Endothelial cell of umbilical vein (primary cell): Measurements from ENCODE around the gene NEXN. TPM values are rescaled to one million over a fixed set of nuclear protein-coding genes. Genes with fewer than 3 reads are reported as not detected.

ENCODE experiments used
- BruUV-seq: library from RNA; stranded (reverse); fragments of 400-500 nt; replicated peaks from 2 replicates; lab custom pipeline; 2021; lab: Mats Ljungman, UMichigan
- CTCF ChIA-PET: fragments of 300-600, 350-600 bp; sonication (Branson Sonifier 250); formaldehyde crosslinking; loops from one replicate; lab custom pipeline; 2021; ENCODE audit warnings: antibody characterized with exemption, inconsistent platforms; lab: Charles Lee
- POLR2A ChIA-PET: fragments of 300-600, 350-600 bp; sonication (Branson Sonifier 250); formaldehyde crosslinking; loops from one replicate; lab custom pipeline; 2021; ENCODE audit warnings: antibody characterized with exemption, inconsistent platforms; lab: Charles Lee
- DNase-seq: peaks from one replicate; pipeline ENCODE4 v3.0.0-alpha.2; 2011; ENCODE audit warnings: low read depth, low spot score
- FAIRE-seq: peaks from 2 replicates; lab custom pipeline; 2011; peaks lifted over from hg19 to GRCh38; lab: Jason Lieb, UNC
- H2AFZ ChIP-seq: 2 replicates; pipeline ENCODE4 v1.6.0; 2012; ENCODE audit warnings: low read depth, low read length, control low read depth, inconsistent platforms
- H3K27ac ChIP-seq: 2 replicates; pipeline ENCODE4 v1.5.1; 2011; ENCODE audit warnings: low read depth, mild to moderate bottlenecking, control low read depth, low read length, moderate library complexity; ENCODE audit not compliant: insufficient read depth
- H3K27me3 ChIP-seq, 2 experiments: 2 replicates each; pipeline versions ENCODE4 v1.6.0 to v1.6.1; 2011; ENCODE audit warnings: low read length in 2 of 2, mixed read lengths in 1 of 2; ENCODE audit not compliant: control insufficient read depth in 2 of 2, insufficient read depth in 2 of 2
- H3K36me3 ChIP-seq, 2 experiments: 2 replicates in 1 of 2; 3 replicates in 1 of 2; pipeline ENCODE4 v1.5.1; 2011; ENCODE audit warnings: low read length in 2 of 2, mild to moderate bottlenecking in 1 of 2, moderate library complexity in 1 of 2; ENCODE audit not compliant: control insufficient read depth in 2 of 2, insufficient read depth in 2 of 2; ENCODE audit errors: extremely low read depth in 1 of 2
- H3K4me1 ChIP-seq: 3 replicates; pipeline ENCODE4 v1.5.1; 2011; ENCODE audit warnings: mild to moderate bottlenecking, low read length; ENCODE audit not compliant: control insufficient read depth, insufficient read depth; ENCODE audit errors: extremely low read depth
- H3K4me2 ChIP-seq: 2 replicates; pipeline ENCODE4 v1.6.1; 2011; ENCODE audit warnings: low read length, control low read depth, mixed read lengths; ENCODE audit not compliant: insufficient read depth
- H3K4me3 ChIP-seq, 3 experiments: fragments of 200-600 bp in 1 of 3; sonication (generic), shearing (Covaris generic) in 1 of 3; replicated peaks in 1 of 3; 2 replicates each; pipeline ENCODE4 v1.5.1; 2011 to 2016; ENCODE audit warnings: control low read depth in 3 of 3, low read length in 3 of 3, mild to moderate bottlenecking in 2 of 3, inconsistent platforms in 1 of 3, low read depth in 1 of 3, moderate library complexity in 1 of 3; ENCODE audit not compliant: insufficient read depth in 1 of 3
- H3K79me2 ChIP-seq: 2 replicates; pipeline ENCODE4 v1.6.0; 2012; ENCODE audit warnings: low read length, inconsistent platforms; ENCODE audit not compliant: control insufficient read depth, insufficient read depth
- H3K9ac ChIP-seq: replicated peaks from 2 replicates; pipeline ENCODE3; 2011; ENCODE audit warnings: low read length, control low read depth; ENCODE audit not compliant: insufficient read depth; ENCODE audit errors: extremely low read depth
- H3K9me1 ChIP-seq: replicated peaks from 3 replicates; pipeline ENCODE4 v1.6.0; 2011; ENCODE audit warnings: mild to moderate bottlenecking, low read length; ENCODE audit not compliant: control insufficient read depth, insufficient read depth; ENCODE audit errors: extremely low read depth
- H3K9me3 ChIP-seq: replicated peaks from 2 replicates; pipeline ENCODE4 v1.5.1; 2012; ENCODE audit warnings: low read length, inconsistent platforms; ENCODE audit not compliant: control insufficient read depth, insufficient read depth
- H4K20me1 ChIP-seq: replicated peaks from 2 replicates; pipeline ENCODE3; 2011; ENCODE audit warnings: mild to moderate bottlenecking, low read length; ENCODE audit not compliant: control insufficient read depth, insufficient read depth; ENCODE audit errors: extremely low read depth
- EZH2 ChIP-seq: IDR thresholded peaks from 2 replicates; pipeline ENCODE4 v1.6.1; 2012; ENCODE audit warnings: borderline replicate concordance, low read depth, mild to moderate bottlenecking, moderate library complexity, low read length, inconsistent platforms; ENCODE audit not compliant: severe bottlenecking
- FOS ChIP-seq: IDR thresholded peaks from 2 replicates; pipeline ENCODE4 v1.6.1; 2011; ENCODE audit warnings: mild to moderate bottlenecking, low read length, moderate library complexity, borderline replicate concordance; ENCODE audit not compliant: insufficient read depth
- GATA2 ChIP-seq: IDR thresholded peaks from 2 replicates; pipeline ENCODE4 v1.7.0; 2011; ENCODE audit warnings: low read depth, mild to moderate bottlenecking, moderate library complexity, mixed read lengths, low read length; ENCODE audit not compliant: insufficient read length, insufficient read depth
- JUN ChIP-seq: IDR thresholded peaks from 2 replicates; pipeline ENCODE4 v1.6.1; 2011; ENCODE audit warnings: borderline replicate concordance, low read depth; ENCODE audit not compliant: insufficient read length, insufficient read depth
- MYC ChIP-seq: IDR thresholded peaks from one replicate; pipeline ENCODE4 v1.6.1; 2011; ENCODE audit warnings: mild to moderate bottlenecking, low read depth, low read length
- POLR2A ChIP-seq: IDR thresholded peaks from 2 replicates; pipeline ENCODE4 v1.6.1; 2012; ENCODE audit warnings: low read depth, mild to moderate bottlenecking, control low read depth, low read length
- POLR2AphosphoS5 ChIP-seq: IDR thresholded peaks from 2 replicates; pipeline ENCODE4 v1.6.1; 2012; ENCODE audit warnings: low read depth, mild to moderate bottlenecking, control low read depth, low read length, moderate library complexity; ENCODE audit not compliant: insufficient read depth
- dilution Hi-C: fragments of 300-500 bp; cut with MboI; formaldehyde crosslinking; loops from one replicate; pipeline ENCODE4 v1.15.0; 2019; ENCODE audit warnings: low sequenced_read_pairs; ENCODE audit not compliant: extremely low pct_ligation_motif_present
- intact Hi-C: fragments of 100-400 bp; cut with micrococcal nuclease; formaldehyde crosslinking; loops from one replicate; pipeline ENCODE4 v1.10.0; 2022
- polyA plus RNA-seq, 4 experiments: library from polyadenylated mRNA; depleted of rRNA in 3 of 4; stranded (reverse) in 3 of 4; unstranded in 1 of 4; fragments of >200 nt; gene quantifications; 2 replicates each; pipeline versions ENCODE4 v1.2.1 to v1.2.3, GENCODE V29; 2011 to 2012; ENCODE audit warnings: missing spikeins in 1 of 4
- total RNA-seq: library from RNA; stranded (reverse); gene quantifications from 2 replicates; pipeline ENCODE4 v1.2.3, GENCODE V29; 2021
- TF ChIP-seq, protein P1 (sequence below), 2 donors: IDR thresholded peaks; 1 replicate in 1 of 2; 2 replicates in 1 of 2; pipeline ENCODE4 v1.5.1; 2011; ENCODE audit warnings: low read length in 2 of 2, mild to moderate bottlenecking in 2 of 2, moderate library complexity in 2 of 2, control low read depth in 1 of 2, inconsistent platforms in 1 of 2, low read depth in 1 of 2; ENCODE audit not compliant: insufficient read depth in 1 of 2; ENCODE audit errors: extremely low read depth in 1 of 2
- TF ChIP-seq, protein P2 (sequence below): IDR thresholded peaks from 2 replicates; pipeline ENCODE4 v1.6.1; 2011; ENCODE audit not compliant: insufficient read depth, insufficient read length

The NEXN gene
- total and polyA plus RNA-seq, 2 donors (not counting 3 experiments of a cell fraction or from before 2014, with no cell fraction given) = 1.0 to 11.7 TPM

DNA sequence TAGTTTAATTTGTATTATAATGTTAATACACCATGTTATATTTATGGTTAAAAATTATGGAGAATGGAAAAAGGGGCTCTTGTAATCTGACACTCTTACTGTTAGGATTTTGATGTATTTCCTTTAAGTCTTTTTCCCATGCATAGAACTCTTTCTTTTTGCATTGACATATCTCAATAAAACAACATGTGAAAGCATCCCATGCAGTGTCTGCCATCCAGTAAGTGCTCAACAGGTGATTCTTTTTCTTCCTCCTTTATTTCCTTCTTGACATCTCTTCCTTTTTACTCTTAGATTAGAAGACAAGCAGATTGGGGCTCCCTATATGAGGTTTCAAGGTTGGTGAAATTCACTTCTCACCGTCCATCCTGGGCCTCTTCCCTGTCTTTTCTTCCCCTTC, 2.8 kb downstream of the NEXN start:
- ChIA-PET CTCF (no interaction called here), POLR2A (no interaction called here)
- dilution Hi-C loops = no loop called here
- Histone ChIP-seq H3K79me2 (peaks cover 46% of the 10 kb centered on the region), H3K4me3 (no peak overlapping the region), H3K27ac (no peak overlapping the region), H2AFZ (no peak overlapping the region), H3K27me3 (no peaks in the 10 kb centered on the region), H3K9me3 (no peaks in the 10 kb centered on the region), H3K9me1 (no peaks in the 10 kb centered on the region), H3K9ac (no peak overlapping the region), H3K4me1 (peaks cover 19% of the 10 kb centered on the region), H4K20me1 (no peaks in the 10 kb centered on the region), H3K36me3 (no peaks in the 10 kb centered on the region), H3K4me2 (peak overlapping the region; percentile 99)
- BruUV-seq = no TSS peak
- peak; percentile 63 for FAIRE-seq
- no peak for DNase-seq
- intact Hi-C loops = no loop called here
- TF ChIP-seq POLR2A = no peak
- TF ChIP-seq, protein P1, sequence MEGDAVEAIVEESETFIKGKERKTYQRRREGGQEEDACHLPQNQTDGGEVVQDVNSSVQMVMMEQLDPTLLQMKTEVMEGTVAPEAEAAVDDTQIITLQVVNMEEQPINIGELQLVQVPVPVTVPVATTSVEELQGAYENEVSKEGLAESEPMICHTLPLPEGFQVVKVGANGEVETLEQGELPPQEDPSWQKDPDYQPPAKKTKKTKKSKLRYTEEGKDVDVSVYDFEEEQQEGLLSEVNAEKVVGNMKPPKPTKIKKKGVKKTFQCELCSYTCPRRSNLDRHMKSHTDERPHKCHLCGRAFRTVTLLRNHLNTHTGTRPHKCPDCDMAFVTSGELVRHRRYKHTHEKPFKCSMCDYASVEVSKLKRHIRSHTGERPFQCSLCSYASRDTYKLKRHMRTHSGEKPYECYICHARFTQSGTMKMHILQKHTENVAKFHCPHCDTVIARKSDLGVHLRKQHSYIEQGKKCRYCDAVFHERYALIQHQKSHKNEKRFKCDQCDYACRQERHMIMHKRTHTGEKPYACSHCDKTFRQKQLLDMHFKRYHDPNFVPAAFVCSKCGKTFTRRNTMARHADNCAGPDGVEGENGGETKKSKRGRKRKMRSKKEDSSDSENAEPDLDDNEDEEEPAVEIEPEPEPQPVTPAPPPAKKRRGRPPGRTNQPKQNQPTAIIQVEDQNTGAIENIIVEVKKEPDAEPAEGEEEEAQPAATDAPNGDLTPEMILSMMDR (IDR thresholded peaks at IDR 0.05; ENCODE audit: extremely low read depth in 1 of 2, insufficient read depth in 1 of 2, low read depth in 1 of 2, low read length in 2 of 2) = no peak
- TF ChIP-seq POLR2AphosphoS5 = no peak
- no peak for TF ChIP-seq MYC
- TF ChIP-seq GATA2 = no peak
- TF ChIP-seq FOS = no peak
- no peak for TF ChIP-seq EZH2
- TF ChIP-seq, protein P2, sequence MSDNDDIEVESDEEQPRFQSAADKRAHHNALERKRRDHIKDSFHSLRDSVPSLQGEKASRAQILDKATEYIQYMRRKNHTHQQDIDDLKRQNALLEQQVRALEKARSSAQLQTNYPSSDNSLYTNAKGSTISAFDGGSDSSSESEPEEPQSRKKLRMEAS = no peak
- TF ChIP-seq JUN = no peak
